Measurements from ENCODE around the gene PGGHG. TPM values are rescaled to one million over a fixed set of nuclear protein-coding genes. Genes with fewer than 3 reads are reported as not detected.

Gene PGGHG
- total and polyA plus RNA-seq, 12 donors: 0.55 to 77.2 (median 7.1) TPM

GRCh38 chr11:291281-292210 is 2.6 kb downstream of the PGGHG start:
- TF ChIP-seq CTCF (IDR thresholded peaks at IDR 0.05): no peak
- no peak for TF ChIP-seq POLR2A (IDR thresholded peaks at IDR 0.05)
- intact Hi-C loops (cut with DNase I): loop anchor here in 1 of 2 donors (10.0 kb wide), 1 partner anchor 153 kb away; the partner anchor contains the start of gene ANO9
- H3K27ac ChIP-seq: no peak overlapping the region
- H3K27me3 ChIP-seq: no peaks in the 10 kb centered on the region
- H3K36me3 ChIP-seq (replicated peaks in 1 of 2): no peaks in the 10 kb centered on the region
- H3K4me1 ChIP-seq (replicated peaks in 1 of 2): no peaks in the 10 kb centered on the region
- 87 to 92% (median 91%) methylated on average over 33 to 44 of the region's 44 CpGs for WGBS, 4 donors
- no peaks in the 10 kb centered on the region for H3K9me3 ChIP-seq (replicated peaks in 1 of 3)
- no peak overlapping the region for H3K4me3 ChIP-seq
- no peak for DNase-seq

GRCh38 chr11:292211-293121 is 3.5 kb downstream of the PGGHG start:
- Histone ChIP-seq H3K4me3 (no peak overlapping the region), H3K27ac (no peak overlapping the region), H3K36me3 (replicated peaks in 1 of 2) (no peaks in the 10 kb centered on the region), H3K27me3 (no peaks in the 10 kb centered on the region), H3K9me3 (replicated peaks in 1 of 3) (no peaks in the 10 kb centered on the region), H3K4me1 (replicated peaks in 1 of 2) (no peaks in the 10 kb centered on the region)
- no peak for TF ChIP-seq CTCF (IDR thresholded peaks at IDR 0.05)
- TF ChIP-seq POLR2A (IDR thresholded peaks at IDR 0.05): no peak
- no peak for DNase-seq
- intact Hi-C loops (cut with DNase I): loop anchor here in 1 of 2 donors (10.0 kb wide), 1 partner anchor 152 kb away; the partner anchor contains the start of gene ANO9
- 83 to 92% (median 87%) methylated on average over 4 to 29 of the region's 29 CpGs for WGBS, 4 donors

GRCh38 chr11:293271-293851 is 4.4 kb downstream of the PGGHG start:
- Histone ChIP-seq H3K4me1 (replicated peaks in 1 of 2) (no peaks in the 10 kb centered on the region), H3K27ac (no peak overlapping the region), H3K27me3 (no peaks in the 10 kb centered on the region), H3K9me3 (replicated peaks in 1 of 3) (no peaks in the 10 kb centered on the region), H3K36me3 (replicated peaks in 1 of 2) (no peaks in the 10 kb centered on the region), H3K4me3 (no peak overlapping the region)
- no peak for DNase-seq
- 80 to 88% (median 88%) methylated on average over 6 to 18 of the region's 18 CpGs for WGBS, 4 donors
- TF ChIP-seq POLR2A (IDR thresholded peaks at IDR 0.05) (no peak), CTCF (IDR thresholded peaks at IDR 0.05) (no peak)
- intact Hi-C loops (cut with DNase I): loop anchor here in 1 of 2 donors (10.0 kb wide), 1 partner anchor 151 kb away; the partner anchor contains the start of gene ANO9
